ENCODE measurements around the gene TUBA3C. TPM values are rescaled to one million over a fixed set of nuclear protein-coding genes. Genes with fewer than 3 reads are reported as not detected.

Gene TUBA3C
- total RNA-seq (2022; extraction: Qiagen RNA extraction), result 0.07 to 0.11 TPM (median 0.11 TPM) in 3 of 5 replicates, not detected in the others

GRCh38 chr13:19181621-19182485 lies at the start of gene TUBA3C:
TUBA3C (minus strand) TSS chr13:19181824; CDS start chr13:19181747, 77 bp downstream.

Measured in A549 treated with AZD2906 at 1 μM for 4 hours (cell line).